WTC11 (cell line): ENCODE data around the gene HACD2.

ENCODE experiments used
- ESRRA ChIP-seq: sonication (generic); formaldehyde crosslinking; IDR thresholded peaks from 2 replicates; pipeline ENCODE4 v1.8.1; 2022; ENCODE audit warnings: mild to moderate bottlenecking, missing genetic modification reagents, borderline replicate concordance
- GTF2I ChIP-seq: fragments of 250-450 bp; sonication (Bioruptor Pico); conservative IDR thresholded peaks from 2 replicates; pipeline ENCODE4 v1.4.0; 2021; ENCODE audit warnings: mild to moderate bottlenecking
- JUN ChIP-seq: sonication (generic); formaldehyde crosslinking; IDR thresholded peaks from 2 replicates; pipeline ENCODE4 v1.8.0; 2023; ENCODE audit warnings: mild to moderate bottlenecking, missing genetic modification reagents
- TCF7 ChIP-seq: sonication (generic); formaldehyde crosslinking; IDR thresholded peaks from 2 replicates; pipeline ENCODE4 v1.8.0; 2022; ENCODE audit warnings: mild to moderate bottlenecking, low read depth, missing genetic modification reagents, moderate library complexity
- TF ChIP-seq, protein P1 (sequence below): sonication (generic); formaldehyde crosslinking; IDR thresholded peaks from 2 replicates; pipeline ENCODE4 v1.8.1; 2023; ENCODE audit warnings: mild to moderate bottlenecking, missing genetic modification reagents, borderline replicate concordance
- TF ChIP-seq, protein P2 (sequence below): fragments of 200-600 bp; IDR thresholded peaks from 2 replicates; pipeline ENCODE4 v1.8.0; 2022; ENCODE audit warnings: antibody characterized with exemption
- TF ChIP-seq, protein P3 (sequence below): sonication (generic); formaldehyde crosslinking; IDR thresholded peaks from 2 replicates; pipeline ENCODE4 v1.8.1; 2023; ENCODE audit warnings: mild to moderate bottlenecking, missing genetic modification reagents, moderate library complexity
- TF ChIP-seq, protein P4 (sequence below): sonication (generic); formaldehyde crosslinking; IDR thresholded peaks from 2 replicates; pipeline ENCODE4 v1.8.0; 2022; ENCODE audit warnings: mild to moderate bottlenecking, missing genetic modification reagents

DNA sequence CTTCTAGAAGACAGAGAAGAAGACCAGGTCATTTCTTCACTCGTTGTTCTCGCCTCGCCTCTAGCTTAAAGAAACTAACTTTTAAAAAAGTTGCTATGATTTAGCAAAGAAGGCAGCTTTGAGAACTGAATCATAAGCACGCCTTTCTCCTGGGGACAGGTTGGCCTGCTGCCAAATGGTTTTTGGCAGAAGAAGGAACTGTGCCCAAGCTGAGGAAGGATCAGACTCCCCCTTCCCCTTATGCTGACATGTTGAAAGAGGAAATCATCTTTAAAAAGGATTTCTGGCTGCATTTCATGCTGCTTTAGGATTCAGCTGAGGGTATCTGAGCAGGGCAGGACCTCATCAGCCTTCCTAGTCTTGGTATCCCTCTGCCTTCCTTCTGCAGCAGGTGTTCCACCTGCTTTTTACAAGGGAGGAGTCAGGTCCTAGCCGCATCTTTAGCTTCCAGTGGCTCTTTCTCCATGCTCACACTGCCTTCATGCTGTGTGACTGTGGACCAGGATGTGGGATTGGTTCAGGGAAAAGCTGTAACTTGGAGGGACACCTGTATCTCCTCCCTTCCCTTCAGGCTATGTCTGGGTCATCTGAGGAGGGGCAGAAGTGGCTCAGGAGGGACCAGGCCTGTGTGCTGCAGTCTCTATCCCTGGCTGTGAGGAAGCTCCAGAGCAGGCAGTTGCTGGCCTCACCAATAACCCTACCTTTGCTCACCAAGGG is 34.1 kb upstream of the HACD2 start:
- no peak for TF ChIP-seq GTF2I (CRISPR knock-in tag)
- TF ChIP-seq TCF7 (CRISPR knock-in tag), result no peak
- TF ChIP-seq, protein P1, sequence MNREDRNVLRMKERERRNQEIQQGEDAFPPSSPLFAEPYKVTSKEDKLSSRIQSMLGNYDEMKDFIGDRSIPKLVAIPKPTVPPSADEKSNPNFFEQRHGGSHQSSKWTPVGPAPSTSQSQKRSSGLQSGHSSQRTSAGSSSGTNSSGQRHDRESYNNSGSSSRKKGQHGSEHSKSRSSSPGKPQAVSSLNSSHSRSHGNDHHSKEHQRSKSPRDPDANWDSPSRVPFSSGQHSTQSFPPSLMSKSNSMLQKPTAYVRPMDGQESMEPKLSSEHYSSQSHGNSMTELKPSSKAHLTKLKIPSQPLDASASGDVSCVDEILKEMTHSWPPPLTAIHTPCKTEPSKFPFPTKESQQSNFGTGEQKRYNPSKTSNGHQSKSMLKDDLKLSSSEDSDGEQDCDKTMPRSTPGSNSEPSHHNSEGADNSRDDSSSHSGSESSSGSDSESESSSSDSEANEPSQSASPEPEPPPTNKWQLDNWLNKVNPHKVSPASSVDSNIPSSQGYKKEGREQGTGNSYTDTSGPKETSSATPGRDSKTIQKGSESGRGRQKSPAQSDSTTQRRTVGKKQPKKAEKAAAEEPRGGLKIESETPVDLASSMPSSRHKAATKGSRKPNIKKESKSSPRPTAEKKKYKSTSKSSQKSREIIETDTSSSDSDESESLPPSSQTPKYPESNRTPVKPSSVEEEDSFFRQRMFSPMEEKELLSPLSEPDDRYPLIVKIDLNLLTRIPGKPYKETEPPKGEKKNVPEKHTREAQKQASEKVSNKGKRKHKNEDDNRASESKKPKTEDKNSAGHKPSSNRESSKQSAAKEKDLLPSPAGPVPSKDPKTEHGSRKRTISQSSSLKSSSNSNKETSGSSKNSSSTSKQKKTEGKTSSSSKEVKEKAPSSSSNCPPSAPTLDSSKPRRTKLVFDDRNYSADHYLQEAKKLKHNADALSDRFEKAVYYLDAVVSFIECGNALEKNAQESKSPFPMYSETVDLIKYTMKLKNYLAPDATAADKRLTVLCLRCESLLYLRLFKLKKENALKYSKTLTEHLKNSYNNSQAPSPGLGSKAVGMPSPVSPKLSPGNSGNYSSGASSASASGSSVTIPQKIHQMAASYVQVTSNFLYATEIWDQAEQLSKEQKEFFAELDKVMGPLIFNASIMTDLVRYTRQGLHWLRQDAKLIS (CRISPR knock-in tag), result no peak
- TF ChIP-seq, protein P2, sequence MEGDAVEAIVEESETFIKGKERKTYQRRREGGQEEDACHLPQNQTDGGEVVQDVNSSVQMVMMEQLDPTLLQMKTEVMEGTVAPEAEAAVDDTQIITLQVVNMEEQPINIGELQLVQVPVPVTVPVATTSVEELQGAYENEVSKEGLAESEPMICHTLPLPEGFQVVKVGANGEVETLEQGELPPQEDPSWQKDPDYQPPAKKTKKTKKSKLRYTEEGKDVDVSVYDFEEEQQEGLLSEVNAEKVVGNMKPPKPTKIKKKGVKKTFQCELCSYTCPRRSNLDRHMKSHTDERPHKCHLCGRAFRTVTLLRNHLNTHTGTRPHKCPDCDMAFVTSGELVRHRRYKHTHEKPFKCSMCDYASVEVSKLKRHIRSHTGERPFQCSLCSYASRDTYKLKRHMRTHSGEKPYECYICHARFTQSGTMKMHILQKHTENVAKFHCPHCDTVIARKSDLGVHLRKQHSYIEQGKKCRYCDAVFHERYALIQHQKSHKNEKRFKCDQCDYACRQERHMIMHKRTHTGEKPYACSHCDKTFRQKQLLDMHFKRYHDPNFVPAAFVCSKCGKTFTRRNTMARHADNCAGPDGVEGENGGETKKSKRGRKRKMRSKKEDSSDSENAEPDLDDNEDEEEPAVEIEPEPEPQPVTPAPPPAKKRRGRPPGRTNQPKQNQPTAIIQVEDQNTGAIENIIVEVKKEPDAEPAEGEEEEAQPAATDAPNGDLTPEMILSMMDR, result no peak
- TF ChIP-seq JUN (CRISPR knock-in tag), result no peak
- TF ChIP-seq, protein P3, sequence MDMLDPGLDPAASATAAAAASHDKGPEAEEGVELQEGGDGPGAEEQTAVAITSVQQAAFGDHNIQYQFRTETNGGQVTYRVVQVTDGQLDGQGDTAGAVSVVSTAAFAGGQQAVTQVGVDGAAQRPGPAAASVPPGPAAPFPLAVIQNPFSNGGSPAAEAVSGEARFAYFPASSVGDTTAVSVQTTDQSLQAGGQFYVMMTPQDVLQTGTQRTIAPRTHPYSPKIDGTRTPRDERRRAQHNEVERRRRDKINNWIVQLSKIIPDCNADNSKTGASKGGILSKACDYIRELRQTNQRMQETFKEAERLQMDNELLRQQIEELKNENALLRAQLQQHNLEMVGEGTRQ (CRISPR knock-in tag), result no peak
- no peak for TF ChIP-seq ESRRA (CRISPR knock-in tag)
- TF ChIP-seq, protein P4, sequence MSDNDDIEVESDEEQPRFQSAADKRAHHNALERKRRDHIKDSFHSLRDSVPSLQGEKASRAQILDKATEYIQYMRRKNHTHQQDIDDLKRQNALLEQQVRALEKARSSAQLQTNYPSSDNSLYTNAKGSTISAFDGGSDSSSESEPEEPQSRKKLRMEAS, result no peak
